H1 (cell line): Measurements from ENCODE around the gene MRPL20. TPM values are rescaled to one million over a fixed set of nuclear protein-coding genes. Genes with fewer than 3 reads are reported as not detected.

Source experiments
- EGR1 ChIP-seq: IDR thresholded peaks from 2 replicates; pipeline ENCODE4 v1.6.1; 2011; ENCODE audit warnings: low read depth, low read length, borderline replicate concordance
- GTF2F1 ChIP-seq: IDR thresholded peaks from 2 replicates; pipeline ENCODE4 v1.6.1; 2012; ENCODE audit warnings: low read depth, low read length, improper control_type of control experiment, borderline replicate concordance
- MAFK ChIP-seq: IDR thresholded peaks from 2 replicates; pipeline ENCODE4 v1.6.1; 2012; ENCODE audit warnings: low read depth, mild to moderate bottlenecking, improper control_type of control experiment, low read length
- SIX5 ChIP-seq: IDR thresholded peaks from 2 replicates; pipeline ENCODE4 v1.6.1; 2011; ENCODE audit warnings: mild to moderate bottlenecking, low read depth, low read length
- polyA plus RNA-seq, 7 experiments: library from polyadenylated mRNA; depleted of rRNA in 3 of 7; stranded (reverse) in 5 of 7; unstranded in 2 of 7; fragments of >200 nt in 5 of 7; fragments of 200-250 nt in 2 of 7; gene quantifications; 1 replicate in 5 of 7; 2 replicates in 1 of 7; 4 replicates in 1 of 7; pipeline versions ENCODE4 v1.2.1 to v1.2.3, GENCODE V29; 2011 to 2013; ENCODE audit warnings: missing spikeins in 2 of 7, mixed read lengths in 2 of 7
- total RNA-seq: library from RNA; stranded (reverse); fragmentation: NEBNext Ultra II Directional; extraction: Animal tissue kit (Norgen Biotek cat#: 25700); gene quantifications from 2 replicates; pipeline ENCODE4 v1.2.1, GENCODE V29; 2021
- TF ChIP-seq, protein P1 (sequence below), 3 experiments: IDR thresholded peaks; 1 replicate in 2 of 3; 2 replicates in 1 of 3; pipeline versions ENCODE4 v1.5.1 to v1.6.1; 2011; ENCODE audit warnings: low read length in 3 of 3, mild to moderate bottlenecking in 3 of 3, inconsistent platforms in 2 of 3, low read depth in 1 of 3, moderate library complexity in 1 of 3; ENCODE audit not compliant: insufficient read depth in 1 of 3; ENCODE audit errors: control extremely low read depth in 1 of 3
- TF ChIP-seq, protein P2 (sequence below): IDR thresholded peaks from 2 replicates; pipeline ENCODE4 v1.6.1; 2012; ENCODE audit warnings: inconsistent platforms
- TF ChIP-seq, protein P3 (sequence below): fragments of 300-600 bp; sonication (generic); IDR thresholded peaks from 2 replicates; pipeline ENCODE4 v1.7.1; 2012; ENCODE audit warnings: low read length, moderate library complexity, mild to moderate bottlenecking, inconsistent platforms; ENCODE audit not compliant: insufficient replicate concordance

MRPL20 gene
- total and polyA plus RNA-seq, 2 of the 8 experiments (the other 6 are each of a cell fraction or from before 2014, with no cell fraction given), result 126 to 151 TPM

DNA sequence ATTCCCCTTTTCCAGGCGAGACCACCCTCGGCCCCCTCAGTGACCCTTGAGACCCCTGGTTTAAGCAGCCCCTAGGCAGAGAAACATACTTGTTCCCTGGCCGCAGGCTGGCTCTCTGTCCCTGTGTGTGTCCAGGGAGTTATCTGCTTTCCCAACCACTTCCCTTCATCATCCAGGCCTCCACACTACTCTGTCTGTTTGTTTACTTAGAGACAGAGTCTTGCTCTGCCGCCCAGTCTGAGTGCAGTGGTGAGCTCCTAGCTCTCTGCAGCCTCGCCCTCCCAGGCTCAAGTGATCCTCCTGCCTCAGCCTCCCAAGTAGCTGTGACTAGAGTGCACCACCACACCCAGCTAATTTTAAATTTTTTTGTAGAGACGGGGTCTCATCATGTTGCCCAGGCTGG is 22.6 kb upstream of the MRPL20 start (continued):
- TF ChIP-seq, protein P1, sequence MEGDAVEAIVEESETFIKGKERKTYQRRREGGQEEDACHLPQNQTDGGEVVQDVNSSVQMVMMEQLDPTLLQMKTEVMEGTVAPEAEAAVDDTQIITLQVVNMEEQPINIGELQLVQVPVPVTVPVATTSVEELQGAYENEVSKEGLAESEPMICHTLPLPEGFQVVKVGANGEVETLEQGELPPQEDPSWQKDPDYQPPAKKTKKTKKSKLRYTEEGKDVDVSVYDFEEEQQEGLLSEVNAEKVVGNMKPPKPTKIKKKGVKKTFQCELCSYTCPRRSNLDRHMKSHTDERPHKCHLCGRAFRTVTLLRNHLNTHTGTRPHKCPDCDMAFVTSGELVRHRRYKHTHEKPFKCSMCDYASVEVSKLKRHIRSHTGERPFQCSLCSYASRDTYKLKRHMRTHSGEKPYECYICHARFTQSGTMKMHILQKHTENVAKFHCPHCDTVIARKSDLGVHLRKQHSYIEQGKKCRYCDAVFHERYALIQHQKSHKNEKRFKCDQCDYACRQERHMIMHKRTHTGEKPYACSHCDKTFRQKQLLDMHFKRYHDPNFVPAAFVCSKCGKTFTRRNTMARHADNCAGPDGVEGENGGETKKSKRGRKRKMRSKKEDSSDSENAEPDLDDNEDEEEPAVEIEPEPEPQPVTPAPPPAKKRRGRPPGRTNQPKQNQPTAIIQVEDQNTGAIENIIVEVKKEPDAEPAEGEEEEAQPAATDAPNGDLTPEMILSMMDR (IDR thresholded peaks at IDR 0.05; ENCODE audit: control extremely low read depth in 1 of 3, insufficient read depth in 1 of 3, low read depth in 1 of 3, low read length in 3 of 3), result no peak
- no peak for TF ChIP-seq SIX5
- TF ChIP-seq MAFK, result no peak
- TF ChIP-seq, protein P2, sequence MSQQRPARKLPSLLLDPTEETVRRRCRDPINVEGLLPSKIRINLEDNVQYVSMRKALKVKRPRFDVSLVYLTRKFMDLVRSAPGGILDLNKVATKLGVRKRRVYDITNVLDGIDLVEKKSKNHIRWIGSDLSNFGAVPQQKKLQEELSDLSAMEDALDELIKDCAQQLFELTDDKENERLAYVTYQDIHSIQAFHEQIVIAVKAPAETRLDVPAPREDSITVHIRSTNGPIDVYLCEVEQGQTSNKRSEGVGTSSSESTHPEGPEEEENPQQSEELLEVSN, result no peak
- TF ChIP-seq EGR1, result no peak
- TF ChIP-seq, protein P3, sequence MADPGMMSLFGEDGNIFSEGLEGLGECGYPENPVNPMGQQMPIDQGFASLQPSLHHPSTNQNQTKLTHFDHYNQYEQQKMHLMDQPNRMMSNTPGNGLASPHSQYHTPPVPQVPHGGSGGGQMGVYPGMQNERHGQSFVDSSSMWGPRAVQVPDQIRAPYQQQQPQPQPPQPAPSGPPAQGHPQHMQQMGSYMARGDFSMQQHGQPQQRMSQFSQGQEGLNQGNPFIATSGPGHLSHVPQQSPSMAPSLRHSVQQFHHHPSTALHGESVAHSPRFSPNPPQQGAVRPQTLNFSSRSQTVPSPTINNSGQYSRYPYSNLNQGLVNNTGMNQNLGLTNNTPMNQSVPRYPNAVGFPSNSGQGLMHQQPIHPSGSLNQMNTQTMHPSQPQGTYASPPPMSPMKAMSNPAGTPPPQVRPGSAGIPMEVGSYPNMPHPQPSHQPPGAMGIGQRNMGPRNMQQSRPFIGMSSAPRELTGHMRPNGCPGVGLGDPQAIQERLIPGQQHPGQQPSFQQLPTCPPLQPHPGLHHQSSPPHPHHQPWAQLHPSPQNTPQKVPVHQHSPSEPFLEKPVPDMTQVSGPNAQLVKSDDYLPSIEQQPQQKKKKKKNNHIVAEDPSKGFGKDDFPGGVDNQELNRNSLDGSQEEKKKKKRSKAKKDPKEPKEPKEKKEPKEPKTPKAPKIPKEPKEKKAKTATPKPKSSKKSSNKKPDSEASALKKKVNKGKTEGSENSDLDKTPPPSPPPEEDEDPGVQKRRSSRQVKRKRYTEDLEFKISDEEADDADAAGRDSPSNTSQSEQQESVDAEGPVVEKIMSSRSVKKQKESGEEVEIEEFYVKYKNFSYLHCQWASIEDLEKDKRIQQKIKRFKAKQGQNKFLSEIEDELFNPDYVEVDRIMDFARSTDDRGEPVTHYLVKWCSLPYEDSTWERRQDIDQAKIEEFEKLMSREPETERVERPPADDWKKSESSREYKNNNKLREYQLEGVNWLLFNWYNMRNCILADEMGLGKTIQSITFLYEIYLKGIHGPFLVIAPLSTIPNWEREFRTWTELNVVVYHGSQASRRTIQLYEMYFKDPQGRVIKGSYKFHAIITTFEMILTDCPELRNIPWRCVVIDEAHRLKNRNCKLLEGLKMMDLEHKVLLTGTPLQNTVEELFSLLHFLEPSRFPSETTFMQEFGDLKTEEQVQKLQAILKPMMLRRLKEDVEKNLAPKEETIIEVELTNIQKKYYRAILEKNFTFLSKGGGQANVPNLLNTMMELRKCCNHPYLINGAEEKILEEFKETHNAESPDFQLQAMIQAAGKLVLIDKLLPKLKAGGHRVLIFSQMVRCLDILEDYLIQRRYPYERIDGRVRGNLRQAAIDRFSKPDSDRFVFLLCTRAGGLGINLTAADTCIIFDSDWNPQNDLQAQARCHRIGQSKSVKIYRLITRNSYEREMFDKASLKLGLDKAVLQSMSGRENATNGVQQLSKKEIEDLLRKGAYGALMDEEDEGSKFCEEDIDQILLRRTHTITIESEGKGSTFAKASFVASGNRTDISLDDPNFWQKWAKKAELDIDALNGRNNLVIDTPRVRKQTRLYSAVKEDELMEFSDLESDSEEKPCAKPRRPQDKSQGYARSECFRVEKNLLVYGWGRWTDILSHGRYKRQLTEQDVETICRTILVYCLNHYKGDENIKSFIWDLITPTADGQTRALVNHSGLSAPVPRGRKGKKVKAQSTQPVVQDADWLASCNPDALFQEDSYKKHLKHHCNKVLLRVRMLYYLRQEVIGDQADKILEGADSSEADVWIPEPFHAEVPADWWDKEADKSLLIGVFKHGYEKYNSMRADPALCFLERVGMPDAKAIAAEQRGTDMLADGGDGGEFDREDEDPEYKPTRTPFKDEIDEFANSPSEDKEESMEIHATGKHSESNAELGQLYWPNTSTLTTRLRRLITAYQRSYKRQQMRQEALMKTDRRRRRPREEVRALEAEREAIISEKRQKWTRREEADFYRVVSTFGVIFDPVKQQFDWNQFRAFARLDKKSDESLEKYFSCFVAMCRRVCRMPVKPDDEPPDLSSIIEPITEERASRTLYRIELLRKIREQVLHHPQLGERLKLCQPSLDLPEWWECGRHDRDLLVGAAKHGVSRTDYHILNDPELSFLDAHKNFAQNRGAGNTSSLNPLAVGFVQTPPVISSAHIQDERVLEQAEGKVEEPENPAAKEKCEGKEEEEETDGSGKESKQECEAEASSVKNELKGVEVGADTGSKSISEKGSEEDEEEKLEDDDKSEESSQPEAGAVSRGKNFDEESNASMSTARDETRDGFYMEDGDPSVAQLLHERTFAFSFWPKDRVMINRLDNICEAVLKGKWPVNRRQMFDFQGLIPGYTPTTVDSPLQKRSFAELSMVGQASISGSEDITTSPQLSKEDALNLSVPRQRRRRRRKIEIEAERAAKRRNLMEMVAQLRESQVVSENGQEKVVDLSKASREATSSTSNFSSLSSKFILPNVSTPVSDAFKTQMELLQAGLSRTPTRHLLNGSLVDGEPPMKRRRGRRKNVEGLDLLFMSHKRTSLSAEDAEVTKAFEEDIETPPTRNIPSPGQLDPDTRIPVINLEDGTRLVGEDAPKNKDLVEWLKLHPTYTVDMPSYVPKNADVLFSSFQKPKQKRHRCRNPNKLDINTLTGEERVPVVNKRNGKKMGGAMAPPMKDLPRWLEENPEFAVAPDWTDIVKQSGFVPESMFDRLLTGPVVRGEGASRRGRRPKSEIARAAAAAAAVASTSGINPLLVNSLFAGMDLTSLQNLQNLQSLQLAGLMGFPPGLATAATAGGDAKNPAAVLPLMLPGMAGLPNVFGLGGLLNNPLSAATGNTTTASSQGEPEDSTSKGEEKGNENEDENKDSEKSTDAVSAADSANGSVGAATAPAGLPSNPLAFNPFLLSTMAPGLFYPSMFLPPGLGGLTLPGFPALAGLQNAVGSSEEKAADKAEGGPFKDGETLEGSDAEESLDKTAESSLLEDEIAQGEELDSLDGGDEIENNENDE, result no peak
- TF ChIP-seq GTF2F1, result no peak
